ENCODE results near the gene FBXO41.

FBXO41 gene

DNA sequence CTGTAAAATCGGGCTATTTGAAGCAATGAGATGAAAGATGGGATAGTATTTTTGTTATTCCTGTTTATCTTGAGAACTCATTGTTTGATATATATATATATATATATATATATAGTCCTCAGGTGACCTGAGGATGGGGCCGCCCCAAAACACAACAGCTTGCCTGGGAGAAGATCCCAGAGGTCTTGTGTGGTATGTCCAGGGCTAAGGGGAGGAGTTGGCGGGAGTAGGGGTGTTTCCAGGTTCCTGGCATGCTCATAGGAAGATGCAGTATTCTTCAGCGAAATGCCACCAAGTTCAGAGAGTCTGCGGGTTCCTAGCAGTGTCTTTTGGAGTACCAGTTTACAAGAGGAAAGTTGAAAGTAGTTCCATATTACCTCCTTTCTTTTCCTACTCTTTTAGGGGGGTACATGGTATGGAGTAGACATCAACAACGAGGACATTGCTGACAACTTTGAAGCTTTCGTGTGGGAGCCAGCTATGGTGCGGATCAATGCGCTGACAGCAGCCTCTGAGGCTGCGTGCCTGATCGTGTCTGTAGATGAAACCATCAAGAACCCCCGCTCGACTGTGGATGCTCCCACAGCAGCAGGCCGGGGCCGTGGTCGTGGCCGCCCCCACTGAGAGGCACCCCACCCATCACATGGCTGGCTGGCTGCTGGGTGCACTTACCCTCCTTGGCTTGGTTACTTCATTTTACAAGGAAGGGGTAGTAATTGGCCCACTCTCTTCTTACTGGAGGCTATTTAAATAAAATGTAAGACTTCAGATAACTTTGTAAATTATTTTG, 31.8 kb downstream of the FBXO41 start:
- FAIRE-seq = no peak
- DNase-seq (ENCODE audit: insufficient read length, low spot score) = no peak
- TF ChIP-seq, protein P1, sequence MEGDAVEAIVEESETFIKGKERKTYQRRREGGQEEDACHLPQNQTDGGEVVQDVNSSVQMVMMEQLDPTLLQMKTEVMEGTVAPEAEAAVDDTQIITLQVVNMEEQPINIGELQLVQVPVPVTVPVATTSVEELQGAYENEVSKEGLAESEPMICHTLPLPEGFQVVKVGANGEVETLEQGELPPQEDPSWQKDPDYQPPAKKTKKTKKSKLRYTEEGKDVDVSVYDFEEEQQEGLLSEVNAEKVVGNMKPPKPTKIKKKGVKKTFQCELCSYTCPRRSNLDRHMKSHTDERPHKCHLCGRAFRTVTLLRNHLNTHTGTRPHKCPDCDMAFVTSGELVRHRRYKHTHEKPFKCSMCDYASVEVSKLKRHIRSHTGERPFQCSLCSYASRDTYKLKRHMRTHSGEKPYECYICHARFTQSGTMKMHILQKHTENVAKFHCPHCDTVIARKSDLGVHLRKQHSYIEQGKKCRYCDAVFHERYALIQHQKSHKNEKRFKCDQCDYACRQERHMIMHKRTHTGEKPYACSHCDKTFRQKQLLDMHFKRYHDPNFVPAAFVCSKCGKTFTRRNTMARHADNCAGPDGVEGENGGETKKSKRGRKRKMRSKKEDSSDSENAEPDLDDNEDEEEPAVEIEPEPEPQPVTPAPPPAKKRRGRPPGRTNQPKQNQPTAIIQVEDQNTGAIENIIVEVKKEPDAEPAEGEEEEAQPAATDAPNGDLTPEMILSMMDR (IDR thresholded peaks at IDR 0.05; ENCODE audit: insufficient read depth, missing control alignments) = no peak

- no peak for FAIRE-seq
- DNase-seq (ENCODE audit: insufficient read length, low spot score) = no peak
Measured at GRCh38 chr2:73250872-73251846, 33.1 kb downstream of the FBXO41 start.

DNA sequence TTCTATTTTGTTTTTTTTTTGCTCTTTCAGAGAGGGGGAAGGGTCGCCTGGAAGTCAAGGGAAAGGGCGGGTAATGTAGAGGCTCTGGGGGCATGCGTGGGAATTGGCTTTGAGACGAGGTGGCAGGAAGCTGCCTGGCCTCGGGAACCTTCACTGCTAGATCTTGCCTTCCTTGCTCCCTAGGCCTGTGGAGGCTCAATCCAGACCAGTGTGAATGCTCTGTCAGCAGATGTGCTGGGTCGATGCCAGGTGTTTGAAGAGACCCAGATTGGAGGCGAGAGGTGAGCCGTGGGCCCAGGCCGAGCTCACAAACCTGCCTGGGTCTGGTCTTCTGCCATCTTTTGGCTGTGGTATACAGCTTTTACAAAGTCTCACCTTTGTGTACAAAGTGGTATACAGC, 34.6 kb downstream of the FBXO41 start:
- FAIRE-seq (no peak), DNase-seq (ENCODE audit: insufficient read length, low spot score) (no peak)
- TF ChIP-seq, protein P1 (IDR thresholded peaks at IDR 0.05; ENCODE audit: insufficient read depth, missing control alignments) = no peak

More at GRCh38 chr2:73250872-73251846, 33.1 kb downstream of the FBXO41 start:
- TF ChIP-seq, protein P1 (IDR thresholded peaks at IDR 0.05; ENCODE audit: insufficient read depth, missing control alignments) = no peak

DNA sequence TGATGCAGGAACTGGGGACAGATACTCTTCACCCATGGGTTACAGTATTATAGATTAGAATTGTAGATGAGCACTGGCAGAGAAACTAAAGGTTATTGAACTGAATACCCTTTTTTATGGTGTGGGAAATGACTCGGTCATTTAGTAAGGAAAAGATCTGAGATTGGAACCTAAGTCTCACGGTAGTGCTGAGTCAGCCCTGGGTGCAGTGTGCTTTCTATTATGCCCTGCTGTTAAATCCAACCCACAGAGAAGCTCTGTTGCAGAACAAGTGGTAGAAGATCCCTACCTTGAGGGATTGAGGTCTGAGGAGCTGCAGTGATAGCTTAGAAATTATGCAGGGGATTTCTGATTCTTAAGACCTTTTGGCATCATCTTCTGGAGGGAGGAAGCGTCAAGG, 37.4 kb downstream of the FBXO41 start:
- no peak for FAIRE-seq
- DNase-seq (ENCODE audit: insufficient read length, low spot score) = no peak
- TF ChIP-seq, protein P1 (IDR thresholded peaks at IDR 0.05; ENCODE audit: insufficient read depth, missing control alignments) = no peak

GRCh38 chr2:73244580-73244979, 39.7 kb downstream of the FBXO41 start:
- TF ChIP-seq, protein P1 (IDR thresholded peaks at IDR 0.05; ENCODE audit: insufficient read depth, missing control alignments) = no peak
- FAIRE-seq (no peak), DNase-seq (ENCODE audit: insufficient read length, low spot score) (no peak)

DNA sequence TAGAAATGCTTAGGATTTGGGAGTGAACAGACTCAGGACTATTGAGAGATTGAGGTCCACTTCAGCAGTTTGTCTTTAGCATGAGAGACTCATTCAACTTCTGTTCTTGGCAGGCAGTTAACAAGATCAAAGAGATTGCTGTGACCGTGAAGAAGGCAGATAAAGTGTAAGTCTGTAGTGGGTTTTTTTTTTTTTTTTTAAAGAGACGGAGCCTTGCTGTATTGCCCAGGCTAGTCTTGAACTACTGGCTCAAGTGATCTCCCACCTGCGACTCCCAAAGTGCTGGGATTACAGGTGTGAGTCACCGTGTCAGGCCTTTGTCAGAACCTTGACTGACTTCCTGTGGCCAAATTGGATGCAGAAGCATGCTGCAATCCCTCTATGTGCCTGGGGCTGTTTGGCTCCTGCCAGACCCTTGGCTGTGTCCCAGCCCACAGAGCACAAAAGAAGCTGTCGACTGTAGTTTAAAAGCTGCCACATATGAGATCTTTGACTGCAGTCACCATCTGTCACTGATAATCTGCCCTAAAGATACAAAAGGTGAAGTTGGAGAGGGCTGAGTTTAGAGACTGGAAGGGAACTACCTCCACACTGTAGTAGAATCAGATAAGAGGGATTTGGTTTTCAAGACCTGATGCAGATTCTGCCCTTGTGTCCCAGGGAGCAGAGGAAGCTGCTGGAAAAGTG, 40.3 kb downstream of the FBXO41 start:
- FAIRE-seq = no peak
- TF ChIP-seq, protein P1 (IDR thresholded peaks at IDR 0.05; ENCODE audit: insufficient read depth, missing control alignments) = no peak
- no peak for DNase-seq (ENCODE audit: insufficient read length, low spot score)
